ENCODE results near the gene STK17A. TPM values are rescaled to one million over a fixed set of nuclear protein-coding genes. Genes with fewer than 3 reads are reported as not detected.

Gene STK17A
- total RNA-seq, 2 donors from 2014 or later: 16.0 to 30.6 TPM

DNA sequence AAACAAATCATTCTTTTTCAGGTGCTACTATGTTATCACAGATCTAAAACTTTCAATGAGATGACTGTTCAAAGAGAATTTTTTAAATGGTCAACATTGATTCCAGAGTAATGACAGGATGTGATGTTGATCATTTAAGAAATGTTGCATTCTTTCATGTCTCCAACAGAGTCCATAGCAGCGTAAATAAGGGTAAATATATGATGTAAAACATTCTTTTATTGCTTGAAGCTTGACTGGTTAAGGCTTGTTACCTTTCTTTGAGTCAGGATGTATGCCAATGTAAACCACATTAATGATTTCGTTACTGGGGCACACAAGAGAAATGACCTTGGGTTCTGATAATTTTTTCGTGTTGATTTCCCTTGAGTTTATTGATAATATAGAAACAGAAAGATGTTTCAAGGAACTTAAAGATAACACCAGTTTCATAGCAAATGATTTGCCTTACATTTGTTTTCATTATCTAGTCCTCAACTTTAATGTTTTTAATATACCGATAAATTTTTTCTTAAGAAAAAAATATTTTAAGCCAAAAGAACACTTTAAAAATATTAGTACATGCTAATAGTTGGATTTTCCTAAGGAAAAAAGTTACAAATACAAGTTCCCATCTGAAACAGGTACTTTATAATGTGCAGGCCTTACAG, 3.5 kb downstream of the STK17A start:
- H3K36me3 ChIP-seq: no peaks in the 10 kb centered on the region
- H3K27me3 ChIP-seq: no peaks in the 10 kb centered on the region
- no peaks in the 10 kb centered on the region for H3K4me1 ChIP-seq
- TF ChIP-seq, protein P1, sequence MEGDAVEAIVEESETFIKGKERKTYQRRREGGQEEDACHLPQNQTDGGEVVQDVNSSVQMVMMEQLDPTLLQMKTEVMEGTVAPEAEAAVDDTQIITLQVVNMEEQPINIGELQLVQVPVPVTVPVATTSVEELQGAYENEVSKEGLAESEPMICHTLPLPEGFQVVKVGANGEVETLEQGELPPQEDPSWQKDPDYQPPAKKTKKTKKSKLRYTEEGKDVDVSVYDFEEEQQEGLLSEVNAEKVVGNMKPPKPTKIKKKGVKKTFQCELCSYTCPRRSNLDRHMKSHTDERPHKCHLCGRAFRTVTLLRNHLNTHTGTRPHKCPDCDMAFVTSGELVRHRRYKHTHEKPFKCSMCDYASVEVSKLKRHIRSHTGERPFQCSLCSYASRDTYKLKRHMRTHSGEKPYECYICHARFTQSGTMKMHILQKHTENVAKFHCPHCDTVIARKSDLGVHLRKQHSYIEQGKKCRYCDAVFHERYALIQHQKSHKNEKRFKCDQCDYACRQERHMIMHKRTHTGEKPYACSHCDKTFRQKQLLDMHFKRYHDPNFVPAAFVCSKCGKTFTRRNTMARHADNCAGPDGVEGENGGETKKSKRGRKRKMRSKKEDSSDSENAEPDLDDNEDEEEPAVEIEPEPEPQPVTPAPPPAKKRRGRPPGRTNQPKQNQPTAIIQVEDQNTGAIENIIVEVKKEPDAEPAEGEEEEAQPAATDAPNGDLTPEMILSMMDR (IDR thresholded peaks at IDR 0.05): no peak
- H3K9me3 ChIP-seq: no peaks in the 10 kb centered on the region
- no peak overlapping the region for H3K27ac ChIP-seq
- no peak for DNase-seq
- no peak overlapping the region for H3K4me3 ChIP-seq
- no peak overlapping the region for H3K9ac ChIP-seq (ENCODE audit: low read depth in 2 of 2, low read length in 2 of 2)
- intact Hi-C loops (cut with DNase I): no loop called here

- TF ChIP-seq, protein P1 (IDR thresholded peaks at IDR 0.05): no peak
- H3K4me1 ChIP-seq: no peaks in the 10 kb centered on the region
- no peak overlapping the region for H3K27ac ChIP-seq
- no peaks in the 10 kb centered on the region for H3K9me3 ChIP-seq
- no peaks in the 10 kb centered on the region for H3K27me3 ChIP-seq
- no peak overlapping the region for H3K4me3 ChIP-seq
- H3K36me3 ChIP-seq: no peaks in the 10 kb centered on the region
- intact Hi-C loops (cut with DNase I): no loop called here
- no peak for DNase-seq
- H3K9ac ChIP-seq (ENCODE audit: low read depth in 2 of 2, low read length in 2 of 2): no peak overlapping the region
These were observed 5.7 kb downstream of the STK17A start for GRCh38 chr7:43588477-43589132.

DNA sequence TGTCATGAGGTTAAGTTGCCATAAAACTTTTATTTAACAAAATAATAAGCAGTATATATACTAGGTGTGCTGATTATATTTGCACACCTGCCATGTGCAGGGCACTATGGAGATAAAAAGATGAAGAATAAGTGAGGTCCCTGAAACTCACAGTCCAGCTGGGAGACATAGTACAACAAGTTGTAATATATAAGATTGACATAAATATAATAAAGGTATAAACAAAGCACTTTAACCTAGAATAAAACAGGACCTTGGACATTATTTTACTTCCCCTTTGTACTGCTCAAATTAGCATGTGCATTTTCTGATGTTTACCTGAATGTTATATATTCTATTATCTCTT, 6.2 kb downstream of the STK17A start:
- Histone ChIP-seq H3K27me3 (no peaks in the 10 kb centered on the region), H3K4me3 (no peak overlapping the region), H3K9me3 (no peaks in the 10 kb centered on the region), H3K36me3 (no peaks in the 10 kb centered on the region), H3K9ac (ENCODE audit: low read depth in 2 of 2, low read length in 2 of 2) (no peak overlapping the region), H3K27ac (peak overlapping the region; percentile 48), H3K4me1 (no peaks in the 10 kb centered on the region)
- DNase-seq: no peak
- intact Hi-C loops (cut with DNase I): no loop called here
- TF ChIP-seq, protein P1 (IDR thresholded peaks at IDR 0.05): no peak

GRCh38 chr7:43589728-43590127, 6.8 kb downstream of the STK17A start:
- H3K4me3 ChIP-seq: no peak overlapping the region
- H3K27me3 ChIP-seq: no peaks in the 10 kb centered on the region
- intact Hi-C loops (cut with DNase I): no loop called here
- H3K27ac ChIP-seq: peak overlapping the region; percentile 48
- H3K36me3 ChIP-seq: no peaks in the 10 kb centered on the region
- DNase-seq: no peak
- H3K9me3 ChIP-seq: no peaks in the 10 kb centered on the region
- no peak overlapping the region for H3K9ac ChIP-seq (ENCODE audit: low read depth in 2 of 2, low read length in 2 of 2)
- H3K4me1 ChIP-seq: no peaks in the 10 kb centered on the region
- TF ChIP-seq, protein P1 (IDR thresholded peaks at IDR 0.05): no peak

DNA sequence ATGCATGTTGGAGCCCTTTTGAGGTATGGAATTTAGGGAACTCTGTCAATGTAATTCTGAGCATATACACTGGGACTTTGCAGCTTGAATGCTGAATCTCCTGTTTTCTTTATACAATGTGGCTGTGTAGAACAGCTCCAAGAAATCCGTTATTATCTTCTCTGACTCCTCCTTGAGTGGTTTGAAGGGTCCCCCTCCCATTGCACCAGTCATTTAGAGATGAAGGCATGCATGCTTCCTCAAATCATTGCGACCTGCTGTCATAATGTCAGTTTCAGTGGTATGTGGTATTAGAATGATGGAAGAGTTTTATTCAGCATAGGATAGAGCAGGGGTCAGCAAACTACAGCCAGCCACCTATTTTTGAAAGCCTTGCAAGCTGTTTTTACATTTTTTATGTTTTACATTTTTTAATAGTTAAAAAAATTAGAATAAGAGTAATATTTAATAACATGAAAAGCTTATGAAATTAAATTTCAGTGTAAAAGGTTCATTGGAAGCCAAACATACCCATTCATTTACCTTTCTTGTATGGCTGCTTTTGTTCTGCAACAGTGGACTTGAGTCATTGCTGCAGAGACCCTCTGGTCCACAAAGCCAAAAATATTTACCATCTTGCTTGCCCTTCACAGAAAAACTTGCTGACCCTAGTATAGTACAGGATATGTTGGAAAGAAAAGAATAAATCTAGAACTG, 8.1 kb downstream of the STK17A start:
- Histone ChIP-seq H3K27me3 (no peaks in the 10 kb centered on the region), H3K36me3 (no peaks in the 10 kb centered on the region), H3K27ac (peak overlapping the region; percentile 48), H3K4me1 (no peaks in the 10 kb centered on the region), H3K4me3 (no peak overlapping the region), H3K9ac (ENCODE audit: low read depth in 2 of 2, low read length in 2 of 2) (no peak overlapping the region), H3K9me3 (no peaks in the 10 kb centered on the region)
- intact Hi-C loops (cut with DNase I): no loop called here
- DNase-seq: no peak
- TF ChIP-seq, protein P1 (IDR thresholded peaks at IDR 0.05): no peak

Measured in colonic mucosa (tissue), 4 donors.